Lower leg skin (tissue), 3 donors: ENCODE data around the gene SLC25A20.

Experiments
- CTCF ChIP-seq, 3 donors: fragments of 450-650 bp; IDR thresholded peaks; one replicate each; pipeline ENCODE4 v1.5.1; 2016; ENCODE audit warnings: antibody characterized with exemption in 3 of 3, mild to moderate bottlenecking in 3 of 3, moderate library complexity in 2 of 3
- POLR2A ChIP-seq, 2 donors: fragments of 450-650 bp; IDR thresholded peaks; one replicate each; pipeline ENCODE4 v1.6.1; 2016 to 2017; ENCODE audit warnings: antibody characterized with exemption in 2 of 2, mild to moderate bottlenecking in 1 of 2, moderate library complexity in 1 of 2

- TF ChIP-seq POLR2A (IDR thresholded peaks at IDR 0.05) (no peak), CTCF (IDR thresholded peaks at IDR 0.05) (no peak)
Measured at GRCh38 chr3:48896936-48897335, 1.7 kb downstream of the SLC25A20 start.
